HEK293T (cell line): ENCODE data around the gene SETBP1.

ENCODE experiments used
- ARNT ChIP-seq: fragments of 450-650 bp; IDR thresholded peaks from 2 replicates; pipeline ENCODE4 v1.6.1; 2017; ENCODE audit warnings: mild to moderate bottlenecking
- BHLHE40 ChIP-seq: fragments of 450-650 bp; IDR thresholded peaks from 2 replicates; pipeline ENCODE4 v1.6.1; 2016; ENCODE audit warnings: mild to moderate bottlenecking, moderate library complexity, borderline replicate concordance
- ELF4 ChIP-seq: fragments of 450-650 bp; IDR thresholded peaks from 2 replicates; pipeline ENCODE4 v1.6.1; 2017; ENCODE audit warnings: antibody characterized with exemption
- FOXA1 ChIP-seq: fragments of 450-650 bp; IDR thresholded peaks from 2 replicates; pipeline ENCODE4 v1.6.1; 2016; ENCODE audit warnings: mild to moderate bottlenecking
- FOXK2 ChIP-seq: fragments of 450-650 bp; IDR thresholded peaks from 2 replicates; pipeline ENCODE4 v1.6.1; 2016; ENCODE audit warnings: mild to moderate bottlenecking
- FOXM1 ChIP-seq: fragments of 450-650 bp; IDR thresholded peaks from 2 replicates; pipeline ENCODE4 v1.6.1; 2017; ENCODE audit warnings: mild to moderate bottlenecking, borderline replicate concordance
- L3MBTL2 ChIP-seq: fragments of 450-650 bp; conservative IDR thresholded peaks from 2 replicates; pipeline ENCODE4 v1.6.1; 2016; ENCODE audit warnings: mild to moderate bottlenecking
- LEF1 ChIP-seq: fragments of 450-650 bp; IDR thresholded peaks from 2 replicates; pipeline ENCODE4 v1.6.1; 2017; ENCODE audit warnings: mild to moderate bottlenecking, borderline replicate concordance
- NFRKB ChIP-seq: fragments of 450-650 bp; IDR thresholded peaks from 2 replicates; pipeline ENCODE4 v1.6.1; 2016; ENCODE audit warnings: mild to moderate bottlenecking, moderate library complexity
- PKNOX1 ChIP-seq: fragments of 450-650 bp; IDR thresholded peaks from 2 replicates; pipeline ENCODE4 v1.6.1; 2016
- SP1 ChIP-seq: fragments of 450-650 bp; IDR thresholded peaks from 2 replicates; pipeline ENCODE4 v1.6.1; 2017
- SUZ12 ChIP-seq: fragments of 450-650 bp; IDR thresholded peaks from 2 replicates; pipeline ENCODE4 v1.6.1; 2016; ENCODE audit warnings: mild to moderate bottlenecking
- TARDBP ChIP-seq: fragments of 450-650 bp; IDR thresholded peaks from 2 replicates; pipeline ENCODE4 v1.6.1; 2016
- ZNF384 ChIP-seq: fragments of 450-650 bp; IDR thresholded peaks from 2 replicates; pipeline ENCODE4 v1.6.1; 2016

- TF ChIP-seq SUZ12 (no peak), FOXA1 (no peak), FOXK2 (no peak), SP1 (no peak), ELF4 (no peak), BHLHE40 (no peak), L3MBTL2 (no peak), LEF1 (no peak), FOXM1 (no peak), TARDBP (no peak), ARNT (no peak), ZNF384 (no peak), NFRKB (no peak), PKNOX1 (no peak)
These were observed 344.4 kb downstream of the SETBP1 start for GRCh38 chr18:45025089-45025450.
